Measurements from ENCODE around the gene MATN1. TPM values are rescaled to one million over a fixed set of nuclear protein-coding genes. Genes with fewer than 3 reads are reported as not detected.

The MATN1 gene
- total and polyA plus RNA-seq, 2 of the 4 experiments (the other 2 are of a cell fraction): 0.27 TPM; not detected in 1

- no peaks in the 10 kb centered on the region for H3K4me1 ChIP-seq (ENCODE audit: control insufficient read depth, insufficient read depth, low read length)
- no peak overlapping the region for H3K4ac ChIP-seq (ENCODE audit: low read depth, low read length)
- intact Hi-C loops (cut with micrococcal nuclease) (no loop called here), dilution Hi-C loops (cut with HindIII; ENCODE audit: low sequenced_read_pairs, unreplicated experiment) (no loop called here), in situ Hi-C loops (cut with MboI; ENCODE audit: low sequenced_read_pairs) (no loop called here)
- no peaks in the 10 kb centered on the region for H3K9me1 ChIP-seq (ENCODE audit: insufficient read depth, low read length)
- ChIA-PET POLR2A (ENCODE audit: unreplicated experiment) (no interaction called here), CTCF (no interaction called here)
- no peaks in the 10 kb centered on the region for H4K20me1 ChIP-seq (ENCODE audit: insufficient read depth, low read length)
- no peak overlapping the region for H3K23ac ChIP-seq (ENCODE audit: low read depth, low read length)
- H4K5ac ChIP-seq (ENCODE audit: low read depth, low read length): no peak overlapping the region
- H3K27ac ChIP-seq (ENCODE audit: insufficient read depth, low read length): no peak overlapping the region
- H2BK5ac ChIP-seq (ENCODE audit: low read depth, low read length, poor library complexity, severe bottlenecking): no peak overlapping the region
- ATAC-seq (ENCODE audit: low read depth) (no peak), DNase-seq (no peak)
- no peak overlapping the region for H4K8ac ChIP-seq (ENCODE audit: low read depth in 2 of 2, low read length in 2 of 2)
- H3K56ac ChIP-seq (ENCODE audit: extremely low read depth, insufficient read depth, low read length): no peak overlapping the region
- H3K9ac ChIP-seq (ENCODE audit: low read depth, low read length): no peak overlapping the region
- H2BK120ac ChIP-seq (ENCODE audit: low read depth, low read length): no peak overlapping the region
- no peak overlapping the region for H3K14ac ChIP-seq (replicated peaks; ENCODE audit: low read depth, low read length)
- no peak overlapping the region for H4K91ac ChIP-seq (ENCODE audit: insufficient read depth, low read depth, low read length)
- no peak overlapping the region for H3K4me3 ChIP-seq (ENCODE audit: insufficient read depth, low read depth, low read length)
- no peak overlapping the region for H3K18ac ChIP-seq (ENCODE audit: low read depth, low read length)
- no peak overlapping the region for H2BK20ac ChIP-seq (ENCODE audit: low read depth, low read length)
- 72% methylated on average over 13 of the region's 17 CpGs; no CpG with 5 or more reads in 1 of the 2 experiments for WGBS, 2 experiments (ENCODE audit: extremely low coverage in 2 of 2, insufficient read length in 1 of 2)
- peaks cover 22% of the 10 kb centered on the region; the same call in 1 of the 2 replicates for H3K27me3 ChIP-seq (ENCODE audit: control insufficient read depth, insufficient read depth, low read length)
- no peak for TF ChIP-seq FOS (IDR thresholded peaks at IDR 0.05; ENCODE audit: low read depth, low read length)
- TF ChIP-seq MXI1 (IDR thresholded peaks at IDR 0.05; ENCODE audit: borderline replicate concordance, low read depth, low read length): no peak
- no peak for TF ChIP-seq MAZ (IDR thresholded peaks at IDR 0.05; ENCODE audit: borderline replicate concordance, low read depth, low read length)
- no peak for TF ChIP-seq ELK1 (IDR thresholded peaks at IDR 0.05; ENCODE audit: borderline replicate concordance, low read depth, low read length)
- TF ChIP-seq CEBPB (IDR thresholded peaks at IDR 0.05; ENCODE audit: low read depth, low read length): no peak
- no peak for TF ChIP-seq CTCF (conservative IDR thresholded peaks at IDR 0.05; ENCODE audit: low read depth, low read length)
- no peak for TF ChIP-seq RAD21 (IDR thresholded peaks at IDR 0.05; ENCODE audit: low read length)
- no peak for TF ChIP-seq MAFK (IDR thresholded peaks at IDR 0.05; ENCODE audit: low read depth, low read length)
- no peak for TF ChIP-seq RFX5 (IDR thresholded peaks at IDR 0.05; ENCODE audit: low read depth, low read length)
- TF ChIP-seq USF2 (IDR thresholded peaks at IDR 0.05; ENCODE audit: low read depth, low read length): no peak
- no peak for TF ChIP-seq RCOR1 (IDR thresholded peaks at IDR 0.05; ENCODE audit: insufficient replicate concordance, low read length)
- no peak for TF ChIP-seq NFE2L2 (IDR thresholded peaks at IDR 0.05; ENCODE audit: low read depth, low read length)
- no peak for TF ChIP-seq SMC3 (IDR thresholded peaks at IDR 0.05; ENCODE audit: low read depth, low read length)
- H2BK15ac ChIP-seq (ENCODE audit: low read depth, low read length): no peak overlapping the region
- H2AK9ac ChIP-seq (replicated peaks; ENCODE audit: low read depth, low read length, poor library complexity): no peak overlapping the region
- no peaks in the 10 kb centered on the region for H3K79me1 ChIP-seq (ENCODE audit: low read depth in 1 of 2, low read length in 2 of 2)
- no peaks in the 10 kb centered on the region for H3K36me3 ChIP-seq (ENCODE audit: control insufficient read depth, insufficient read depth, low read length)
- H3K9me3 ChIP-seq (ENCODE audit: control insufficient read depth, insufficient read depth, low read length): no peaks in the 10 kb centered on the region
- no peak overlapping the region for H2AFZ ChIP-seq (replicated peaks; ENCODE audit: low read length, poor library complexity)
- no peak overlapping the region for H2AK5ac ChIP-seq (ENCODE audit: low read depth, low read length)
- BruUV-seq (replicated peaks): no TSS peak
- H3K4me2 ChIP-seq (ENCODE audit: low read depth, low read length): no peak overlapping the region
Observed at GRCh38 chr1:30664103-30664755, 59.2 kb downstream of the MATN1 start.

Measured in IMR-90 (cell line).